Endodermal cell (in vitro differentiated cells): ENCODE measurements around the gene NECTIN4. TPM values are rescaled to one million over a fixed set of nuclear protein-coding genes. Genes with fewer than 3 reads are reported as not detected.

Source experiments
- DNase-seq: peaks from one replicate; pipeline ENCODE4 v3.0.0-alpha.2; 2017
- H3K27ac ChIP-seq: 2 replicates; pipeline ENCODE4 v1.5.1; 2013; ENCODE audit warnings: mild to moderate bottlenecking, low read depth, low read length, moderate library complexity
- H3K27me3 ChIP-seq: 2 replicates; pipeline ENCODE4 v1.6.1; 2013; ENCODE audit warnings: mild to moderate bottlenecking, low read length, moderate library complexity; ENCODE audit not compliant: insufficient read depth, control insufficient read depth, poor library complexity, severe bottlenecking
- H3K36me3 ChIP-seq: 2 replicates; pipeline ENCODE4 v1.7.0; 2013; ENCODE audit warnings: mild to moderate bottlenecking, low read length, moderate library complexity; ENCODE audit not compliant: control insufficient read depth, insufficient read depth
- H3K4me1 ChIP-seq: one replicate; pipeline ENCODE4 v1.7.0; 2013; ENCODE audit warnings: low read length; ENCODE audit not compliant: control insufficient read depth, insufficient read depth
- H3K4me3 ChIP-seq: 2 replicates; pipeline ENCODE4 v1.5.1; 2013; ENCODE audit warnings: mild to moderate bottlenecking, low read length, moderate library complexity
- H3K9ac ChIP-seq: 2 replicates; pipeline ENCODE4 v1.6.1; 2013; ENCODE audit warnings: mild to moderate bottlenecking, low read length, moderate library complexity; ENCODE audit not compliant: poor library complexity, severe bottlenecking; ENCODE audit errors: extremely low read depth
- H3K9me3 ChIP-seq: 2 replicates; pipeline ENCODE4 v1.6.1; 2013; ENCODE audit warnings: mild to moderate bottlenecking, low read length, moderate library complexity; ENCODE audit not compliant: control insufficient read depth
- H3K27ac Mint-ChIP-seq: 2 replicates; pipeline ENCODE4 v1.8.0; 2020; ENCODE audit warnings: mixed read lengths
- H3K27me3 Mint-ChIP-seq: 2 replicates; pipeline ENCODE4 v1.8.0; 2021; ENCODE audit warnings: mild to moderate bottlenecking, mixed read lengths; ENCODE audit not compliant: insufficient read depth
- H3K36me3 Mint-ChIP-seq: 2 replicates; pipeline ENCODE4 v1.8.0; 2020; ENCODE audit warnings: low read depth, mixed read lengths
- H3K4me1 Mint-ChIP-seq: 2 replicates; pipeline ENCODE4 v1.8.0; 2020; ENCODE audit warnings: mixed read lengths
- H3K4me3 Mint-ChIP-seq: 2 replicates; pipeline ENCODE4 v1.8.0; 2020; ENCODE audit warnings: mild to moderate bottlenecking, moderate library complexity, mixed read lengths
- H3K9me3 Mint-ChIP-seq: 2 replicates; pipeline ENCODE4 v1.8.0; 2020; ENCODE audit warnings: mild to moderate bottlenecking, mixed read lengths
- CTCF ChIP-seq: fragments of 200-600 bp; sonication (generic); conservative IDR thresholded peaks from 2 replicates; pipeline ENCODE4 v1.5.0; 2021; ENCODE audit warnings: antibody characterized with exemption, mild to moderate bottlenecking
- WGBS, 2 experiments: methylation state at CpG; one replicate each; pipeline versions ENCODE4 v1.1.5 to v1.1.7; 2013; ENCODE audit warnings: missing lambda C conversion rate in 2 of 2, mixed read lengths in 1 of 2; ENCODE audit not compliant: insufficient coverage in 1 of 2, insufficient read length in 1 of 2; 5-methylcytosine and 5-hydroxymethylcytosine counted together
- total RNA-seq, 2 donors: library from RNA; stranded (reverse); fragmentation: NEBNext Ultra II Directional in 1 of 2; extraction: Animal tissue kit (Norgen Biotek cat#: 25700) in 1 of 2; gene quantifications; 2 replicates in 1 of 2; 3 replicates in 1 of 2; pipeline ENCODE4 v1.2.1, GENCODE V29; 2021

The NECTIN4 gene
- total RNA-seq, 2 donors from 2014 or later, result not detected

GRCh38 chr1:161085165-161085564 lies 4.2 kb downstream of the NECTIN4 start:
- Histone ChIP-seq H3K36me3 (no peaks in the 10 kb centered on the region), H3K4me1 (peaks cover 6% of the 10 kb centered on the region), H3K9me3 (no peaks in the 10 kb centered on the region), H3K27me3 (no peaks in the 10 kb centered on the region), H3K27ac (no peak overlapping the region), H3K4me3 (no peak overlapping the region), H3K9ac (no peak overlapping the region)
- H3K4me3 Mint-ChIP-seq, result no peak overlapping the region
- H3K9me3 Mint-ChIP-seq, result no peaks in the 10 kb centered on the region
- H3K4me1 Mint-ChIP-seq, result peaks cover 30% of the 10 kb centered on the region
- H3K27ac Mint-ChIP-seq, result peak overlapping the region; percentile 80
- TF ChIP-seq CTCF, result no peak
- no peaks in the 10 kb centered on the region for H3K36me3 Mint-ChIP-seq
- H3K27me3 Mint-ChIP-seq, result peaks cover 2% of the 10 kb centered on the region
- WGBS, 2 experiments, result 63% methylated on average over 2 of the region's 2 CpGs; no CpG with 5 or more reads in 1 of the 2 experiments
- DNase-seq, result no peak

- TF ChIP-seq CTCF, result no peak
- Histone ChIP-seq H3K27ac (no peak overlapping the region), H3K9me3 (no peaks in the 10 kb centered on the region), H3K36me3 (no peaks in the 10 kb centered on the region), H3K4me3 (no peak overlapping the region), H3K27me3 (no peaks in the 10 kb centered on the region), H3K4me1 (peaks cover 6% of the 10 kb centered on the region), H3K9ac (no peak overlapping the region)
- Mint-ChIP-seq H3K27ac (peak overlapping the region; percentile 80), H3K36me3 (no peaks in the 10 kb centered on the region), H3K4me3 (no peak overlapping the region), H3K4me1 (peaks cover 30% of the 10 kb centered on the region), H3K27me3 (peaks cover 2% of the 10 kb centered on the region), H3K9me3 (no peaks in the 10 kb centered on the region)
- no CpG with 5 or more reads among the region's 1 CpG for WGBS, 2 experiments
- DNase-seq, result no peak
Measured at GRCh38 chr1:161084597-161084988, 4.8 kb downstream of the NECTIN4 start.

GRCh38 chr1:161083748-161084596 lies 5.4 kb downstream of the NECTIN4 start:
- no peaks in the 10 kb centered on the region for H3K36me3 Mint-ChIP-seq
- peaks cover 4% of the 10 kb centered on the region for H3K27me3 Mint-ChIP-seq
- 91 to 92% methylated on average over 4 to 10 of the region's 10 CpGs for WGBS, 2 experiments
- H3K27ac ChIP-seq, result no peak overlapping the region
- peaks cover 30% of the 10 kb centered on the region for H3K4me1 Mint-ChIP-seq
- H3K36me3 ChIP-seq, result no peaks in the 10 kb centered on the region
- no peak overlapping the region for H3K4me3 Mint-ChIP-seq
- H3K9me3 ChIP-seq, result no peaks in the 10 kb centered on the region
- peak overlapping the region; percentile 58 for H3K27ac Mint-ChIP-seq
- H3K27me3 ChIP-seq, result no peaks in the 10 kb centered on the region
- H3K4me1 ChIP-seq, result peaks cover 6% of the 10 kb centered on the region
- no peak overlapping the region for H3K9ac ChIP-seq
- TF ChIP-seq CTCF, result no peak
- no peak for DNase-seq
- no peaks in the 10 kb centered on the region for H3K9me3 Mint-ChIP-seq
- no peak overlapping the region for H3K4me3 ChIP-seq
